ENCODE data around the gene ROR1. TPM values are rescaled to one million over a fixed set of nuclear protein-coding genes. Genes with fewer than 3 reads are reported as not detected.

Gene ROR1
- total RNA-seq, 6 experiments from 2014 or later = 7.4 to 9.4 (median 8.9) TPM

- no peak for TF ChIP-seq CTCF (IDR thresholded peaks at IDR 0.05)
- Mint-ChIP-seq H3K4me1 (ENCODE audit: low read depth) (peaks cover 66% of the 10 kb centered on the region), H3K27ac (peak overlapping the region; percentile 72), H3K36me3 (ENCODE audit: low read depth) (peaks cover 6% of the 10 kb centered on the region; the same call in 1 of the 2 replicates), H3K27me3 (ENCODE audit: insufficient read depth) (peaks cover 8% of the 10 kb centered on the region), H3K9me3 (no peaks in the 10 kb centered on the region; the same call in 1 of the 2 replicates), H3K4me3 (peak overlapping the region; percentile 14; the same call in 1 of the 2 replicates)
- DNase-seq = no peak
Measured at GRCh38 chr1:64038965-64039364, 265.1 kb downstream of the ROR1 start.

GRCh38 chr1:64039390-64039926 lies 265.6 kb downstream of the ROR1 start:
- peak overlapping the region; percentile 14; the same call in 1 of the 2 replicates for H3K4me3 Mint-ChIP-seq
- H3K4me1 Mint-ChIP-seq (ENCODE audit: low read depth) = peaks cover 71% of the 10 kb centered on the region
- no peak for TF ChIP-seq CTCF (IDR thresholded peaks at IDR 0.05)

DNA sequence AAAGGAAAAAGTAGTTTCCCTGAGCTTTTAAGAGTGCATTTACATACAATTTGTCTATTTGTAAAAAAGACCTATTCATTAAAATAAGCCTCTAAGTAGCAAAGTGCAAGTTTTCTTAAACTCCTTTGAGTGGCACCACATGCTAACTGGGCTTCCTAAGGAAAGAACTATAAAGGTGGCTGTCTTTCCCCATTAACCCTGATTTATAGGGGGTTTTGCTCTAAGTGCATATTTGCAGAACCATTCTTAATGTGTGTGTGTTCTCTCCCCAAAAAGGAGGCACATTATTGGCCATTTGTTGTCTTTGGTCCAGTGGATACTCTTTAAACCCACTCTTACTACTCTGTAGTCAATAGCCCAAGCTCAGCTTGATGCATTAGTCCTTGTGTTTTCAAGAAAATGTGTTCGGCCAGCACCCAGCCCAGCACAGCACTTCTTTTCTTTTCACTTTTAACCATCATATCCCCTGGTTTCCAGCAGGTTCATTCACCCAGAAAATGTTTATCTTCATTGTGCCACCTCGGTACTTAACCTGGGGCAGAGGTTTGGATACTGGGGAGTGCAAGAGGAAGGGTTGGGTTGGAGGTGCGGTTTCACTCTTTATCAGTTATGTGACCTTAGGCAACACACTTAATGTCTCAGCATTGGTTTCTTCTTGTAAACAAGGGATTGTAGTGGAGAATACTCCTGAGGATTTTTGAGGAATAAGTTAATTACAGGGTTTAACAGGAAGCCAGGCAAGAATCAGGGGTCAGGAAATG lies 267.7 kb downstream of the ROR1 start:
- no peak for DNase-seq
- Mint-ChIP-seq H3K4me3 (peak overlapping the region; percentile 58; the same call in 1 of the 2 replicates), H3K27me3 (ENCODE audit: insufficient read depth) (peaks cover 6% of the 10 kb centered on the region), H3K9me3 (no peaks in the 10 kb centered on the region; the same call in 1 of the 2 replicates), H3K4me1 (ENCODE audit: low read depth) (peaks cover 73% of the 10 kb centered on the region), H3K36me3 (ENCODE audit: low read depth) (peaks cover 3% of the 10 kb centered on the region; the same call in 1 of the 2 replicates), H3K27ac (no peak overlapping the region)
- TF ChIP-seq CTCF (IDR thresholded peaks at IDR 0.05) = no peak

More at GRCh38 chr1:64039390-64039926, 265.6 kb downstream of the ROR1 start:
- peaks cover 6% of the 10 kb centered on the region; the same call in 1 of the 2 replicates for H3K36me3 Mint-ChIP-seq (ENCODE audit: low read depth)
- H3K27me3 Mint-ChIP-seq (ENCODE audit: insufficient read depth) = peaks cover 8% of the 10 kb centered on the region
- DNase-seq = peak; percentile 99
- H3K9me3 Mint-ChIP-seq = no peaks in the 10 kb centered on the region; the same call in 1 of the 2 replicates
- peak overlapping the region; percentile 72 for H3K27ac Mint-ChIP-seq

- Mint-ChIP-seq H3K4me3 (peak overlapping the region; percentile 58), H3K27ac (peak overlapping the region; percentile 62), H3K27me3 (ENCODE audit: insufficient read depth) (peaks cover 6% of the 10 kb centered on the region), H3K4me1 (ENCODE audit: low read depth) (peaks cover 80% of the 10 kb centered on the region), H3K36me3 (ENCODE audit: low read depth) (no peaks in the 10 kb centered on the region), H3K9me3 (no peaks in the 10 kb centered on the region; the same call in 1 of the 2 replicates)
- no peak for TF ChIP-seq CTCF (IDR thresholded peaks at IDR 0.05)
- peak; percentile 86 for DNase-seq
Measured at GRCh38 chr1:64042331-64043100, 268.7 kb downstream of the ROR1 start.

DNA sequence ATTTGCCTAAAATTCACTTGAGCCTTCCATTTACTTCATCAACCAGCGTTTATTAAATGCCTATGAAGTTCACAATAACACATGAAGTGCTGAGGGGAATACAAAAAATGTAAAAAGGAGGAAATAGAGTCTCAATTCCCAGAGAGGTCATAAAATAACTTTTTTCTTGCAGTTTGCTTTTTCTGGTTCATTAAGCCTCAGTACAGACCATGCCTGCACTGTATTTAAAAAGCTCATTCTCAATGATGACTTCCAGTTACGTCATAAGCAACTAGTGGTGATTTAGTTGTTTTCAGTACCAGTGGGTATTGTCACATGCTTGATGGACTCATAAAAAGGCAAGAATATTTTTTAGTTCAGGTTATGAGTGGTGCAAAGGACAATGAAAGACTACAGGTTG lies 269.5 kb downstream of the ROR1 start:
- Mint-ChIP-seq H3K36me3 (ENCODE audit: low read depth) (no peaks in the 10 kb centered on the region), H3K27ac (peak overlapping the region; percentile 62), H3K9me3 (no peaks in the 10 kb centered on the region), H3K4me1 (ENCODE audit: low read depth) (peaks cover 76% of the 10 kb centered on the region), H3K4me3 (no peak overlapping the region; the same call in 1 of the 2 replicates), H3K27me3 (ENCODE audit: insufficient read depth) (peaks cover 4% of the 10 kb centered on the region; the same call in 1 of the 2 replicates)
- no peak for TF ChIP-seq CTCF (IDR thresholded peaks at IDR 0.05)
- no peak for DNase-seq
